AG10803 (cell line): ENCODE data around the gene KRTAP10-8.

Source experiments
- DNase-seq: peaks from one replicate; pipeline ENCODE4 v3.0.0; 2010; ENCODE audit warnings: low read depth
- H3K4me3 ChIP-seq: 2 replicates; pipeline ENCODE4 v1.5.1; 2011; ENCODE audit warnings: mild to moderate bottlenecking, low read length, control low read depth
- CTCF ChIP-seq: conservative IDR thresholded peaks from 2 replicates; pipeline ENCODE4 v1.5.1; 2011; ENCODE audit warnings: mild to moderate bottlenecking, low read length, control low read depth, inconsistent platforms

The KRTAP10-8 gene

GRCh38 chr21:44581158-44581557 lies 30.7 kb upstream of the KRTAP10-8 start:
- no peak for DNase-seq
- no peak overlapping the region for H3K4me3 ChIP-seq
- TF ChIP-seq CTCF: no peak

GRCh38 chr21:44582055-44582454 lies 29.8 kb upstream of the KRTAP10-8 start:
- no peak for DNase-seq
- TF ChIP-seq CTCF: no peak
- H3K4me3 ChIP-seq: no peak overlapping the region

- no peak for DNase-seq
- H3K4me3 ChIP-seq: no peak overlapping the region
- TF ChIP-seq CTCF: no peak
Observed at GRCh38 chr21:44583089-44583799, 28.6 kb upstream of the KRTAP10-8 start.

- no peak overlapping the region for H3K4me3 ChIP-seq
- no peak for DNase-seq
- TF ChIP-seq CTCF: no peak
Observed at GRCh38 chr21:44583800-44584147, 28.1 kb upstream of the KRTAP10-8 start.

GRCh38 chr21:44585892-44586291 lies 26.0 kb upstream of the KRTAP10-8 start:
- TF ChIP-seq CTCF: no peak

GRCh38 chr21:44589094-44589493 lies 22.8 kb upstream of the KRTAP10-8 start:
- no peak for TF ChIP-seq CTCF
- no peak overlapping the region for H3K4me3 ChIP-seq
- DNase-seq: no peak

More at GRCh38 chr21:44585892-44586291, 26.0 kb upstream of the KRTAP10-8 start:
- no peak for DNase-seq
- no peak overlapping the region for H3K4me3 ChIP-seq

- TF ChIP-seq CTCF: no peak
- H3K4me3 ChIP-seq: no peak overlapping the region
- DNase-seq: no peak
Observed at GRCh38 chr21:44589586-44590305, 22.1 kb upstream of the KRTAP10-8 start.
